Endothelial cell of umbilical vein (primary cell): Measurements from ENCODE around the gene CD33. TPM values are rescaled to one million over a fixed set of nuclear protein-coding genes. Genes with fewer than 3 reads are reported as not detected.

Experiments
- BruUV-seq: library from RNA; stranded (reverse); fragments of 400-500 nt; replicated peaks from 2 replicates; lab custom pipeline; 2021; lab: Mats Ljungman, UMichigan
- CTCF ChIA-PET: fragments of 300-600, 350-600 bp; sonication (Branson Sonifier 250); formaldehyde crosslinking; loops from one replicate; lab custom pipeline; 2021; ENCODE audit warnings: antibody characterized with exemption, inconsistent platforms; lab: Charles Lee
- POLR2A ChIA-PET: fragments of 300-600, 350-600 bp; sonication (Branson Sonifier 250); formaldehyde crosslinking; loops from one replicate; lab custom pipeline; 2021; ENCODE audit warnings: antibody characterized with exemption, inconsistent platforms; lab: Charles Lee
- DNase-seq: peaks from one replicate; pipeline ENCODE4 v3.0.0-alpha.2; 2011; ENCODE audit warnings: low read depth, low spot score
- FAIRE-seq: peaks from 2 replicates; lab custom pipeline; 2011; peaks lifted over from hg19 to GRCh38; lab: Jason Lieb, UNC
- H2AFZ ChIP-seq: 2 replicates; pipeline ENCODE4 v1.6.0; 2012; ENCODE audit warnings: low read depth, low read length, control low read depth, inconsistent platforms
- H3K27ac ChIP-seq: 2 replicates; pipeline ENCODE4 v1.5.1; 2011; ENCODE audit warnings: low read depth, mild to moderate bottlenecking, control low read depth, low read length, moderate library complexity; ENCODE audit not compliant: insufficient read depth
- H3K27me3 ChIP-seq, 2 experiments: 2 replicates each; pipeline versions ENCODE4 v1.6.0 to v1.6.1; 2011; ENCODE audit warnings: low read length in 2 of 2, mixed read lengths in 1 of 2; ENCODE audit not compliant: control insufficient read depth in 2 of 2, insufficient read depth in 2 of 2
- H3K36me3 ChIP-seq, 2 experiments: 2 replicates in 1 of 2; 3 replicates in 1 of 2; pipeline ENCODE4 v1.5.1; 2011; ENCODE audit warnings: low read length in 2 of 2, mild to moderate bottlenecking in 1 of 2, moderate library complexity in 1 of 2; ENCODE audit not compliant: control insufficient read depth in 2 of 2, insufficient read depth in 2 of 2; ENCODE audit errors: extremely low read depth in 1 of 2
- H3K4me1 ChIP-seq: 3 replicates; pipeline ENCODE4 v1.5.1; 2011; ENCODE audit warnings: mild to moderate bottlenecking, low read length; ENCODE audit not compliant: control insufficient read depth, insufficient read depth; ENCODE audit errors: extremely low read depth
- H3K4me2 ChIP-seq: 2 replicates; pipeline ENCODE4 v1.6.1; 2011; ENCODE audit warnings: low read length, control low read depth, mixed read lengths; ENCODE audit not compliant: insufficient read depth
- H3K4me3 ChIP-seq, 3 experiments: fragments of 200-600 bp in 1 of 3; sonication (generic), shearing (Covaris generic) in 1 of 3; replicated peaks in 1 of 3; 2 replicates each; pipeline ENCODE4 v1.5.1; 2011 to 2016; ENCODE audit warnings: control low read depth in 3 of 3, low read length in 3 of 3, mild to moderate bottlenecking in 2 of 3, inconsistent platforms in 1 of 3, low read depth in 1 of 3, moderate library complexity in 1 of 3; ENCODE audit not compliant: insufficient read depth in 1 of 3
- H3K79me2 ChIP-seq: 2 replicates; pipeline ENCODE4 v1.6.0; 2012; ENCODE audit warnings: low read length, inconsistent platforms; ENCODE audit not compliant: control insufficient read depth, insufficient read depth
- H3K9ac ChIP-seq: replicated peaks from 2 replicates; pipeline ENCODE3; 2011; ENCODE audit warnings: low read length, control low read depth; ENCODE audit not compliant: insufficient read depth; ENCODE audit errors: extremely low read depth
- H3K9me1 ChIP-seq: replicated peaks from 3 replicates; pipeline ENCODE4 v1.6.0; 2011; ENCODE audit warnings: mild to moderate bottlenecking, low read length; ENCODE audit not compliant: control insufficient read depth, insufficient read depth; ENCODE audit errors: extremely low read depth
- H3K9me3 ChIP-seq: replicated peaks from 2 replicates; pipeline ENCODE4 v1.5.1; 2012; ENCODE audit warnings: low read length, inconsistent platforms; ENCODE audit not compliant: control insufficient read depth, insufficient read depth
- H4K20me1 ChIP-seq: replicated peaks from 2 replicates; pipeline ENCODE3; 2011; ENCODE audit warnings: mild to moderate bottlenecking, low read length; ENCODE audit not compliant: control insufficient read depth, insufficient read depth; ENCODE audit errors: extremely low read depth
- CTCF ChIP-seq, 2 donors: IDR thresholded peaks; 1 replicate in 1 of 2; 2 replicates in 1 of 2; pipeline ENCODE4 v1.5.1; 2011; ENCODE audit warnings: low read length in 2 of 2, mild to moderate bottlenecking in 2 of 2, moderate library complexity in 2 of 2, control low read depth in 1 of 2, inconsistent platforms in 1 of 2, low read depth in 1 of 2; ENCODE audit not compliant: insufficient read depth in 1 of 2; ENCODE audit errors: extremely low read depth in 1 of 2
- EZH2 ChIP-seq: IDR thresholded peaks from 2 replicates; pipeline ENCODE4 v1.6.1; 2012; ENCODE audit warnings: borderline replicate concordance, low read depth, mild to moderate bottlenecking, moderate library complexity, low read length, inconsistent platforms; ENCODE audit not compliant: severe bottlenecking
- FOS ChIP-seq: IDR thresholded peaks from 2 replicates; pipeline ENCODE4 v1.6.1; 2011; ENCODE audit warnings: mild to moderate bottlenecking, low read length, moderate library complexity, borderline replicate concordance; ENCODE audit not compliant: insufficient read depth
- GATA2 ChIP-seq: IDR thresholded peaks from 2 replicates; pipeline ENCODE4 v1.7.0; 2011; ENCODE audit warnings: low read depth, mild to moderate bottlenecking, moderate library complexity, mixed read lengths, low read length; ENCODE audit not compliant: insufficient read length, insufficient read depth
- JUN ChIP-seq: IDR thresholded peaks from 2 replicates; pipeline ENCODE4 v1.6.1; 2011; ENCODE audit warnings: borderline replicate concordance, low read depth; ENCODE audit not compliant: insufficient read length, insufficient read depth
- MYC ChIP-seq: IDR thresholded peaks from one replicate; pipeline ENCODE4 v1.6.1; 2011; ENCODE audit warnings: mild to moderate bottlenecking, low read depth, low read length
- POLR2A ChIP-seq: IDR thresholded peaks from 2 replicates; pipeline ENCODE4 v1.6.1; 2012; ENCODE audit warnings: low read depth, mild to moderate bottlenecking, control low read depth, low read length
- POLR2AphosphoS5 ChIP-seq: IDR thresholded peaks from 2 replicates; pipeline ENCODE4 v1.6.1; 2012; ENCODE audit warnings: low read depth, mild to moderate bottlenecking, control low read depth, low read length, moderate library complexity; ENCODE audit not compliant: insufficient read depth
- dilution Hi-C: fragments of 300-500 bp; cut with MboI; formaldehyde crosslinking; loops from one replicate; pipeline ENCODE4 v1.15.0; 2019; ENCODE audit warnings: low sequenced_read_pairs; ENCODE audit not compliant: extremely low pct_ligation_motif_present
- intact Hi-C: fragments of 100-400 bp; cut with micrococcal nuclease; formaldehyde crosslinking; loops from one replicate; pipeline ENCODE4 v1.10.0; 2022
- polyA plus RNA-seq, 4 experiments: library from polyadenylated mRNA; depleted of rRNA in 3 of 4; stranded (reverse) in 3 of 4; unstranded in 1 of 4; fragments of >200 nt; gene quantifications; 2 replicates each; pipeline versions ENCODE4 v1.2.1 to v1.2.3, GENCODE V29; 2011 to 2012; ENCODE audit warnings: missing spikeins in 1 of 4
- total RNA-seq: library from RNA; stranded (reverse); gene quantifications from 2 replicates; pipeline ENCODE4 v1.2.3, GENCODE V29; 2021
- TF ChIP-seq, protein P1 (sequence below): IDR thresholded peaks from 2 replicates; pipeline ENCODE4 v1.6.1; 2011; ENCODE audit not compliant: insufficient read depth, insufficient read length

The CD33 gene
- total and polyA plus RNA-seq, 2 donors (not counting 3 experiments of a cell fraction or from before 2014, with no cell fraction given), result not detected

DNA sequence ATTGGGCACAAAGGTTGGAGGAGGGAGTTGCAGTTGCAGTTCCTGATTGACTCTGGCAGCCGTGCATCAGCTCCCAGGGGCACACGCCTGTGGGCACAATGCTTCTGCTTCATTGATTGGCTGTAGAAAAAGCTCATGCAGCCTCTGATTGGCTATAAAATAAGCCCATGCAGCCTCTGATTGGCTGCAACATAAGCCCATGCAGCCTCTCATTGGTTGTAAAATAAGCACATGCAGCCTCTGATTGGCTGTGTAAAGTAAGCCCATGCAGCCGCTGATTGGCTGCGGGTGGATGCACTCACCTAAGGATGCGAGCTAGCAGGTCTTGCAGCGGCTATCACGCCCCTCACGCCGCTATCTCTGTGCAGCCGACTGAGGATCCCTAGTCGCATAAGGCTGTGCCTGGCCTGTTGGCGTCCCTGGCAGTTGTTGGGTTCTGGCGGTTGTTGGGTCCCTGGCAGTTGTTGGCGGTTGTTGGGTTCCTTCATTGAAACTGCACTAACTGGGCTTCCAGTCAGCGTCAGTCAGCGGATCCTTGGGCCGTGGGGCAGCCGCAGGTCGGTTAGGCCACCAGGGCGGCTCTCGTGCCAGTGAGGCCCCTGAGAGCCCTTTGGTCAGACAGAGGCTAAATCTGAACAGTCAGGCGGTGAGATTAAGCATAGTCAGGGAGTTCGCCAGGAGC, 26.0 kb downstream of the CD33 start, which contains the start of gene SIGLECL1:
Gene SIGLECL1 (plus strand): TSS at position 295 of the 682 bp plus-strand sequence. CDS start 12,993 bp downstream, outside the sequence.
- dilution Hi-C loops, result no loop called here
- ChIA-PET POLR2A (no interaction called here), CTCF (no interaction called here)
- H3K4me1 ChIP-seq, result no peaks in the 10 kb centered on the region
- H3K4me2 ChIP-seq, result no peak within 1 kb of the TSS
- no peak within 1 kb of the TSS for H3K4me3 ChIP-seq
- no peak for TF ChIP-seq MYC
- TF ChIP-seq EZH2, result no peak
- TF ChIP-seq POLR2A, result no peak
- no peak for TF ChIP-seq GATA2
- TF ChIP-seq, protein P1, sequence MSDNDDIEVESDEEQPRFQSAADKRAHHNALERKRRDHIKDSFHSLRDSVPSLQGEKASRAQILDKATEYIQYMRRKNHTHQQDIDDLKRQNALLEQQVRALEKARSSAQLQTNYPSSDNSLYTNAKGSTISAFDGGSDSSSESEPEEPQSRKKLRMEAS, result no peak
- no peak for TF ChIP-seq CTCF (IDR thresholded peaks at IDR 0.05; ENCODE audit: extremely low read depth in 1 of 2, insufficient read depth in 1 of 2, low read depth in 1 of 2, low read length in 2 of 2)
- TF ChIP-seq FOS, result no peak
- no peak for TF ChIP-seq JUN
- TF ChIP-seq POLR2AphosphoS5, result no peak
- no peak for DNase-seq
- no peaks in the 10 kb centered on the region for H4K20me1 ChIP-seq
- no peaks in the 10 kb centered on the region for H3K27me3 ChIP-seq
- H3K27ac ChIP-seq, result no peak within 1 kb of the TSS
- BruUV-seq, result no TSS peak
- no peak within 1 kb of the TSS for H2AFZ ChIP-seq
- H3K36me3 ChIP-seq, result no peaks in the 10 kb centered on the region
- no peaks in the 10 kb centered on the region for H3K9me3 ChIP-seq
- no peak within 1 kb of the TSS for H3K9ac ChIP-seq
- H3K79me2 ChIP-seq, result no peaks in the 10 kb centered on the region
- intact Hi-C loops, result no loop called here
- no peak for FAIRE-seq
- H3K9me1 ChIP-seq, result no peaks in the 10 kb centered on the region
